ENCODE measurements around the gene FCHSD2. TPM values are rescaled to one million over a fixed set of nuclear protein-coding genes. Genes with fewer than 3 reads are reported as not detected.

Gene FCHSD2
- total and polyA plus RNA-seq, 9 of the 15 experiments (the other 6 are each of a cell fraction or from before 2014, with no cell fraction given) = 1.8 to 14.7 (median 6.4) TPM

GRCh38 chr11:73028611-73029010 lies 113.5 kb downstream of the FCHSD2 start (continued):
- TF ChIP-seq, protein P1, sequence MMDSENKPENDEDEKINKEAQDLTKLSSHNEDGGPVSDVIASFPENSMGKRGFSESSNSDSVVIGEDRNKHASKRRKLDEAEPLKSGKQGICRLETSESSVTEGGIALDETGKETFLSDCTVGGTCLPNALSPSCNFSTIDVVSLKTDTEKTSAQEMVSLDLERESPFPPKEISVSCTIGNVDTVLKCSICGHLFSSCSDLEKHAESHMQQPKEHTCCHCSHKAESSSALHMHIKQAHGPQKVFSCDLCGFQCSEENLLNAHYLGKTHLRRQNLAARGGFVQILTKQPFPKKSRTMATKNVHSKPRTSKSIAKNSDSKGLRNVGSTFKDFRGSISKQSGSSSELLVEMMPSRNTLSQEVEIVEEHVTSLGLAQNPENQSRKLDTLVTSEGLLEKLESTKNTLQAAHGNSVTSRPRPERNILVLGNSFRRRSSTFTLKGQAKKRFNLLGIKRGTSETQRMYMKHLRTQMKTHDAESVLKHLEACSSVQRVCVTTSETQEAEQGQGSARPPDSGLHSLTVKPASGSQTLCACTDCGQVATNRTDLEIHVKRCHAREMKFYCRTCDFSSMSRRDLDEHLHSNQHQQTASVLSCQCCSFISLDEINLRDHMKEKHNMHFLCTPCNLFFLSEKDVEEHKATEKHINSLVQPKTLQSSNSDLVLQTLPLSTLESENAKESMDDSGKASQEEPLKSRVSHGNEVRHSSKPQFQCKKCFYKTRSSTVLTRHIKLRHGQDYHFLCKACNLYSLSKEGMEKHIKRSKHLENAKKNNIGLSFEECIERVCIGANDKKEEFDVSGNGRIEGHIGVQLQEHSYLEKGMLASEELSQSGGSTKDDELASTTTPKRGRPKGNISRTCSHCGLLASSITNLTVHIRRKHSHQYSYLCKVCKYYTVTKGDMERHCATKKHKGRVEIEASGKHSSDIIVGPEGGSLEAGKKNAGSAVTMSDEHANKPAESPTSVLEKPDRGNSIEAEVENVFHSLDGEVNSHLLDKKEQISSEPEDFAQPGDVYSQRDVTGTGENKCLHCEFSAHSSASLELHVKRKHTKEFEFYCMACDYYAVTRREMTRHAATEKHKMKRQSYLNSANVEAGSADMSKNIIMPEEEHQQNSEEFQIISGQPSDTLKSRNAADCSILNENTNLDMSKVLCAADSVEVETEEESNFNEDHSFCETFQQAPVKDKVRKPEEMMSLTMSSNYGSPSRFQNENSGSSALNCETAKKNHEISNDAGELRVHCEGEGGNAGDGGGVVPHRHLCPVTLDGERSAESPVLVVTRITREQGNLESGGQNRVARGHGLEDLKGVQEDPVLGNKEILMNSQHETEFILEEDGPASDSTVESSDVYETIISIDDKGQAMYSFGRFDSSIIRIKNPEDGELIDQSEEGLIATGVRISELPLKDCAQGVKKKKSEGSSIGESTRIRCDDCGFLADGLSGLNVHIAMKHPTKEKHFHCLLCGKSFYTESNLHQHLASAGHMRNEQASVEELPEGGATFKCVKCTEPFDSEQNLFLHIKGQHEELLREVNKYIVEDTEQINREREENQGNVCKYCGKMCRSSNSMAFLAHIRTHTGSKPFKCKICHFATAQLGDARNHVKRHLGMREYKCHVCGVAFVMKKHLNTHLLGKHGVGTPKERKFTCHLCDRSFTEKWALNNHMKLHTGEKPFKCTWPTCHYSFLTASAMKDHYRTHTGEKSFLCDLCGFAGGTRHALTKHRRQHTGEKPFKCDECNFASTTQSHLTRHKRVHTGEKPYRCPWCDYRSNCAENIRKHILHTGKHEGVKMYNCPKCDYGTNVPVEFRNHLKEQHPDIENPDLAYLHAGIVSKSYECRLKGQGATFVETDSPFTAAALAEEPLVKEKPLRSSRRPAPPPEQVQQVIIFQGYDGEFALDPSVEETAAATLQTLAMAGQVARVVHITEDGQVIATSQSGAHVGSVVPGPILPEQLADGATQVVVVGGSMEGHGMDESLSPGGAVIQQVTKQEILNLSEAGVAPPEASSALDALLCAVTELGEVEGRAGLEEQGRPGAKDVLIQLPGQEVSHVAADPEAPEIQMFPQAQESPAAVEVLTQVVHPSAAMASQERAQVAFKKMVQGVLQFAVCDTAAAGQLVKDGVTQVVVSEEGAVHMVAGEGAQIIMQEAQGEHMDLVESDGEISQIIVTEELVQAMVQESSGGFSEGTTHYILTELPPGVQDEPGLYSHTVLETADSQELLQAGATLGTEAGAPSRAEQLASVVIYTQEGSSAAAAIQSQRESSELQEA (IDR thresholded peaks at IDR 0.05; ENCODE audit: low read depth) = no peak
- TF ChIP-seq FUS (optimal IDR thresholded peaks at IDR 0.05; ENCODE audit: low read depth, low read length) (no peak), TAF9B (IDR thresholded peaks at IDR 0.05; ENCODE audit: partially characterized antibody) (no peak)

Data from K562 (cell line).